HUES6 (cell line): ENCODE results near the gene GPC6.
A peak's percentile ranks its signal among the peaks of the same experiment; 100 is the strongest.
"Not testable (repeated sequence)": the region's sequence is repeated elsewhere in the genome, so short reads cannot be mapped to it uniquely, and the experiment has no call there.

ENCODE experiments used
- H3K27ac ChIP-seq: 2 replicates; pipeline ENCODE4 v1.7.0; 2013; ENCODE audit warnings: low read depth, mild to moderate bottlenecking, low read length, inconsistent platforms
- H3K27me3 ChIP-seq: 2 replicates; pipeline ENCODE4 v1.6.1; 2013; ENCODE audit warnings: low read length; ENCODE audit not compliant: control insufficient read depth, insufficient read depth
- H3K36me3 ChIP-seq: 2 replicates; pipeline ENCODE4 v1.6.1; 2013; ENCODE audit warnings: low read length; ENCODE audit not compliant: control insufficient read depth, insufficient read depth
- H3K4me1 ChIP-seq: 2 replicates; pipeline ENCODE4 v1.6.1; 2013; ENCODE audit warnings: low read length; ENCODE audit not compliant: control insufficient read depth, insufficient read depth
- H3K4me3 ChIP-seq: 2 replicates; pipeline ENCODE4 v1.5.1; 2013; ENCODE audit warnings: low read depth, low read length
- H3K9ac ChIP-seq: one replicate; pipeline ENCODE4 v1.6.1; 2013; ENCODE audit warnings: mild to moderate bottlenecking, low read length
- H3K9me3 ChIP-seq: 2 replicates; pipeline ENCODE4 v1.6.1; 2013; ENCODE audit warnings: low read depth, low read length; ENCODE audit not compliant: control insufficient read depth, insufficient read depth

Gene GPC6

GRCh38 chr13:93226623-93227279, at the start of gene GPC6:
Gene GPC6 (plus strand): TSS chr13:93226807.
- Histone ChIP-seq H3K9ac (peak within 1 kb of the TSS; percentile 95), H3K9me3 (no peaks in the 10 kb centered on the region), H3K27ac (peak within 1 kb of the TSS; percentile 85), H3K4me3 (peak within 1 kb of the TSS; percentile 84), H3K4me1 (peaks cover 60% of the 10 kb centered on the region), H3K27me3 (no peaks in the 10 kb centered on the region), H3K36me3 (no peaks in the 10 kb centered on the region)

- Histone ChIP-seq H3K27me3 (no peaks in the 10 kb centered on the region), H3K27ac (no peak overlapping the region), H3K36me3 (no peaks in the 10 kb centered on the region), H3K4me1 (no peaks in the 10 kb centered on the region), H3K9me3 (peaks cover 2% of the 10 kb centered on the region; the same call in 1 of the 2 replicates), H3K4me3 (no peak overlapping the region), H3K9ac (no peak overlapping the region)
These were observed 46.1 kb upstream of the GPC6 start for GRCh38 chr13:93180356-93180969.

GRCh38 chr13:93182406-93182805, 44.2 kb upstream of the GPC6 start:
- H3K27me3 ChIP-seq: no peaks in the 10 kb centered on the region
- peaks cover 3% of the 10 kb centered on the region; the same call in 1 of the 2 replicates for H3K9me3 ChIP-seq
- H3K9ac ChIP-seq: no peak overlapping the region
- peaks cover 1% of the 10 kb centered on the region; the same call in 1 of the 2 replicates for H3K4me1 ChIP-seq
- no peaks in the 10 kb centered on the region for H3K36me3 ChIP-seq
- no peak overlapping the region for H3K4me3 ChIP-seq
- no peak overlapping the region for H3K27ac ChIP-seq

- H3K4me3 ChIP-seq: no peak overlapping the region
- H3K27me3 ChIP-seq: no peaks in the 10 kb centered on the region
- peaks cover 3% of the 10 kb centered on the region; the same call in 1 of the 2 replicates for H3K9me3 ChIP-seq
- peaks cover 10% of the 10 kb centered on the region; the same call in 1 of the 2 replicates for H3K4me1 ChIP-seq
- H3K27ac ChIP-seq: no peak overlapping the region
- H3K9ac ChIP-seq: no peak overlapping the region
- no peaks in the 10 kb centered on the region for H3K36me3 ChIP-seq
These were observed 43.3 kb upstream of the GPC6 start for GRCh38 chr13:93183302-93183701.

- H3K4me1 ChIP-seq: peaks cover 11% of the 10 kb centered on the region; the same call in 1 of the 2 replicates
- no peaks in the 10 kb centered on the region for H3K27me3 ChIP-seq
- peaks cover 26% of the 10 kb centered on the region for H3K9me3 ChIP-seq
- no peak overlapping the region for H3K4me3 ChIP-seq
- no peaks in the 10 kb centered on the region for H3K36me3 ChIP-seq
- no peak overlapping the region for H3K9ac ChIP-seq
- no peak overlapping the region for H3K27ac ChIP-seq
These were observed 36.6 kb upstream of the GPC6 start for GRCh38 chr13:93190006-93190405.

- no peak overlapping the region for H3K27ac ChIP-seq
- H3K27me3 ChIP-seq: no peaks in the 10 kb centered on the region
- H3K9me3 ChIP-seq: peaks cover 35% of the 10 kb centered on the region
- no peak overlapping the region for H3K9ac ChIP-seq
- no peaks in the 10 kb centered on the region for H3K36me3 ChIP-seq
- H3K4me3 ChIP-seq: no peak overlapping the region
- H3K4me1 ChIP-seq: no peaks in the 10 kb centered on the region
These were observed 32.9 kb upstream of the GPC6 start for GRCh38 chr13:93193682-93194081.

GRCh38 chr13:93199856-93200255, 26.8 kb upstream of the GPC6 start:
- no peaks in the 10 kb centered on the region for H3K27me3 ChIP-seq
- H3K36me3 ChIP-seq: no peaks in the 10 kb centered on the region
- peaks cover 14% of the 10 kb centered on the region for H3K9me3 ChIP-seq
- no peaks in the 10 kb centered on the region; the same call in 1 of the 2 replicates for H3K4me1 ChIP-seq
- H3K27ac ChIP-seq: no peak overlapping the region
- no peak overlapping the region for H3K9ac ChIP-seq
- H3K4me3 ChIP-seq: no peak overlapping the region

- Histone ChIP-seq H3K27me3 (no peaks in the 10 kb centered on the region), H3K9ac (no peak overlapping the region), H3K4me1 (no peaks in the 10 kb centered on the region; the same call in 1 of the 2 replicates), H3K27ac (no peak overlapping the region), H3K4me3 (no peak overlapping the region), H3K9me3 (peaks cover 7% of the 10 kb centered on the region), H3K36me3 (no peaks in the 10 kb centered on the region)
These were observed 26.0 kb upstream of the GPC6 start for GRCh38 chr13:93200626-93201025.

GRCh38 chr13:93201992-93202558, 24.5 kb upstream of the GPC6 start:
- no peaks in the 10 kb centered on the region; the same call in 1 of the 2 replicates for H3K4me1 ChIP-seq

GRCh38 chr13:93206778-93207392, 19.7 kb upstream of the GPC6 start:
- H3K36me3 ChIP-seq, H3K27ac ChIP-seq, H3K4me3 ChIP-seq, H3K27me3 ChIP-seq, H3K9me3 ChIP-seq, H3K4me1 ChIP-seq, H3K9ac ChIP-seq: not testable (repeated sequence)

More at GRCh38 chr13:93201992-93202558, 24.5 kb upstream of the GPC6 start:
- Histone ChIP-seq H3K9me3 (no peaks in the 10 kb centered on the region), H3K9ac (no peak overlapping the region), H3K36me3 (no peaks in the 10 kb centered on the region), H3K27ac (no peak overlapping the region), H3K4me3 (no peak overlapping the region), H3K27me3 (no peaks in the 10 kb centered on the region)

GRCh38 chr13:93216122-93216521, 10.5 kb upstream of the GPC6 start:
- Histone ChIP-seq H3K36me3 (no peaks in the 10 kb centered on the region), H3K4me1 (peaks cover 34% of the 10 kb centered on the region), H3K9ac (peak overlapping the region; percentile 74), H3K9me3 (no peaks in the 10 kb centered on the region), H3K4me3 (peak overlapping the region; percentile 48; the same call in 1 of the 2 replicates), H3K27ac (peak overlapping the region; percentile 95), H3K27me3 (no peaks in the 10 kb centered on the region)
